Activated CD4-positive, alpha-beta T cell treated with anti-CD3 and anti-CD28 coated beads, Interleukin-2, amount 10 ng/mL, durations not matched to agents 7 days and 5 days (primary cell): ENCODE results near the gene RAB10. TPM values are rescaled to one million over a fixed set of nuclear protein-coding genes. Genes with fewer than 3 reads are reported as not detected.

Source experiments
- CTCF ChIA-PET: fragments of 350-600 bp; sonication (Branson Sonifier 250); formaldehyde crosslinking; loops from one replicate; lab custom pipeline; 2021; ENCODE audit warnings: antibody characterized with exemption; lab: Charles Lee
- POLR2A ChIA-PET: fragments of 350-600 bp; sonication (Branson Sonifier 250); formaldehyde crosslinking; loops from one replicate; lab custom pipeline; 2021; ENCODE audit warnings: antibody characterized with exemption; lab: Charles Lee
- DNase-seq: peaks from one replicate; pipeline ENCODE4 v3.0.0-alpha.2; 2020
- H3K27ac Mint-ChIP-seq: one replicate; pipeline ENCODE4 v1.8.0; 2021; ENCODE audit warnings: mild to moderate bottlenecking, moderate library complexity, mixed read lengths
- H3K27me3 Mint-ChIP-seq: one replicate; pipeline ENCODE4 v1.8.0; 2021; ENCODE audit warnings: mixed read lengths
- H3K36me3 Mint-ChIP-seq: one replicate; pipeline ENCODE4 v1.8.0; 2021; ENCODE audit warnings: low read depth, mixed read lengths
- H3K4me1 Mint-ChIP-seq: one replicate; pipeline ENCODE4 v1.8.0; 2021; ENCODE audit warnings: mixed read lengths
- H3K4me3 Mint-ChIP-seq: one replicate; pipeline ENCODE4 v1.8.0; 2021; ENCODE audit warnings: mild to moderate bottlenecking, moderate library complexity, mixed read lengths
- H3K9me3 Mint-ChIP-seq: one replicate; pipeline ENCODE4 v1.8.0; 2021; ENCODE audit warnings: mixed read lengths
- total RNA-seq, 2 experiments: library from RNA; stranded (reverse); gene quantifications; one replicate each; pipeline ENCODE4 v1.2.3, GENCODE V29; 2021

RAB10 gene
- total RNA-seq, 2 experiments from 2014 or later = 107 to 123 TPM

DNA sequence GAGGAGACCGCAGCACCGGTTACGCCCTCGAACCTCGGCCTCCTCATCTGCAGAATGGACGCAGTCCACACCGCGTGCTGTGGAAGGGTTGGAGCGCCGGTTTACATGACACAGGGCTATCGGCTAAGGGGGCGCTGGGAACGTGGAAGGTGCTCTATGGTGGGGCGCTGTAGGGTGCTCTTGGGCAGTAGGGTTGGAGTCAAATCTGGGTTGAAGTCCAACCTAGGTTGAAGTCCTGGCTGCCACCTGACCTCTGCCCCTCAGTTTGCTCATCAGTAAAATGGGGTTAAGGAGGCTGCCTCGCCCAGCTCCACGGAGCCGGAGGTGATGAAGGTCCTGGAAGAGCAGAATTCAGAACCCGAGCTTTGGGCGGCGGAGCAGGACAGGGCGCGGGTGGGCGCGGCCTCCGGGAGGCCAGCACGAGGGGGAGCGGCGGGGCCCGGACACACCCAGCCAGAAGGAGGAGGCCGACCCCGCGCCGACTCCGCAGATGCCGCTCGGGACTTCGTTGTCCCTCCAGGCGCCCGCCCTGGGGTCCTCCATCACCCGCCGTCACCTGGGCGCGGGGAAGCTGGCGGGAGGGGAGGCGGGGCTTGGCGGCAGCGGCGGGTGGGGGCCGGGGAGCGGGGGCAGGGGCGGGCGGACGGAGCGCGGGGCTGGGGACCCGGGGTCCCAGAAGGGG, 138.4 kb downstream of the RAB10 start:
- POLR2A ChIA-PET = interaction anchor here (0.5 kb wide), 1 partner anchor 263 kb away, joined by 3 read pairs; no protein-coding TSS in a partner anchor
- peaks cover 2% of the 10 kb centered on the region for H3K36me3 Mint-ChIP-seq
- H3K27ac Mint-ChIP-seq = no peak overlapping the region
- DNase-seq = no peak
- peaks cover 34% of the 10 kb centered on the region for H3K27me3 Mint-ChIP-seq
- no peaks in the 10 kb centered on the region for H3K9me3 Mint-ChIP-seq
- H3K4me3 Mint-ChIP-seq = peak overlapping the region; percentile 68
- H3K4me1 Mint-ChIP-seq = peaks cover 16% of the 10 kb centered on the region
- CTCF ChIA-PET = interaction anchor here (6.2 kb wide), 1 partner anchor 11 kb away, joined by 24 read pairs; no protein-coding TSS in a partner anchor

DNA sequence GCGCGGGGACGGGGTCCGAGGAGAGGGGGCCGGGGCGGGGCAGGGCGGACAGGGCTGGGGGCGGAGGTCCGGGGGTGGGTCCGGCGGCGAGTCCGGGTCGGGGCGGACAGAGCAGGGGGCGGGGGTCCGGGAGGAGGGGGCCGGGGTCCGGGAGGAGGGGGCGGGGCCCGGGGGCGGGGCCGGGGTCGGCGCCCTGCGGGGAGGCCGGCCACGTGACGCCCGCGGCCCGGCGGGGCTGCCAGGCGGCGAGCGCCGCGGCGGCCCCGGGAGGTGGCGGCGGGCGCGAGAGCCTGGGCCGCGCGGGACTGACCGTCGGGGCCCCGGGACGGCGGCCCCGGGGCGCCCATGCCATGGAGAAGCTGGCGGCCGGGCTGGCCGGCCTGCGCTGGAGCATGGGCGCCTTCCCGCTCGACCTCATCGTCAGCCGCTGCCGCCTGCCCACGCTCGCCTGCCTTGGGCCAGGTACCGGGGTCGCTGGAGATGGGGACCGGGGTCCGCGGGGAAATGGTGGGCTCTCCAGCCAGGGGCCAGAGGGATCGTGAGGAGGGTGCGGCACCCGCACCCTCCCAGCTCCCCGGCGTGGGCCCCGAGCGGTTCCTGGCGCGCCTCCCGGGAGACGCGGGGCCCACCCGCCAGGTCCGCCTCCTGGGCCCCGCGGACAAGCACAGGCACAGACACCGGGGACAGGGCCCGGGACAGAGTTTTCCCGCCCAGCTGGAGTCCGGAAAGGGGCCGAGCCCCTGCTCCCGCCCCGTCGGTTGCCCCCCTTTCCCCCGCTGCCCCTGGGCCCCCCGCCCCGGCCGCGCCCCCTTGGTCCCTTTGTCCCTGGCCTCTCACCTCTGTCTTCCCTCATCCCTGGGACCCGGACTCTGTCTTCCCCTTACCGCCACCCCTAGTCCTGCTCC, 139.2 kb downstream of the RAB10 start, which contains the start of gene GAREM2:
Gene GAREM2 (plus strand): TSS at position 218 of the 905 bp plus-strand sequence. CDS start 133 bp downstream, at position 351.
- ChIA-PET CTCF (interaction anchor here (6.2 kb wide), 1 partner anchor 10 kb away, joined by 24 read pairs; no protein-coding TSS in a partner anchor), POLR2A (interaction anchor here (0.5 kb wide), 1 partner anchor 263 kb away, joined by 3 read pairs; no protein-coding TSS in a partner anchor)
- DNase-seq = no peak
- Mint-ChIP-seq H3K9me3 (no peaks in the 10 kb centered on the region), H3K36me3 (peaks cover 2% of the 10 kb centered on the region), H3K4me1 (peaks cover 16% of the 10 kb centered on the region), H3K27ac (no peak within 1 kb of the TSS), H3K4me3 (peak within 1 kb of the TSS; percentile 68), H3K27me3 (peaks cover 35% of the 10 kb centered on the region)

- DNase-seq = no peak
- Mint-ChIP-seq H3K36me3 (peaks cover 2% of the 10 kb centered on the region), H3K4me1 (peaks cover 16% of the 10 kb centered on the region), H3K9me3 (no peaks in the 10 kb centered on the region), H3K4me3 (peak overlapping the region; percentile 44), H3K27me3 (peaks cover 35% of the 10 kb centered on the region), H3K27ac (no peak overlapping the region)
- CTCF ChIA-PET = interaction anchor here (1.1 to 6.2 kb wide), 3 partner anchors 10 to 13 kb away, joined by 4 to 24 read pairs (median 18); no protein-coding TSS in a partner anchor
- POLR2A ChIA-PET = no interaction called here
Observed at GRCh38 chr2:26173776-26174482, 140.0 kb downstream of the RAB10 start.

DNA sequence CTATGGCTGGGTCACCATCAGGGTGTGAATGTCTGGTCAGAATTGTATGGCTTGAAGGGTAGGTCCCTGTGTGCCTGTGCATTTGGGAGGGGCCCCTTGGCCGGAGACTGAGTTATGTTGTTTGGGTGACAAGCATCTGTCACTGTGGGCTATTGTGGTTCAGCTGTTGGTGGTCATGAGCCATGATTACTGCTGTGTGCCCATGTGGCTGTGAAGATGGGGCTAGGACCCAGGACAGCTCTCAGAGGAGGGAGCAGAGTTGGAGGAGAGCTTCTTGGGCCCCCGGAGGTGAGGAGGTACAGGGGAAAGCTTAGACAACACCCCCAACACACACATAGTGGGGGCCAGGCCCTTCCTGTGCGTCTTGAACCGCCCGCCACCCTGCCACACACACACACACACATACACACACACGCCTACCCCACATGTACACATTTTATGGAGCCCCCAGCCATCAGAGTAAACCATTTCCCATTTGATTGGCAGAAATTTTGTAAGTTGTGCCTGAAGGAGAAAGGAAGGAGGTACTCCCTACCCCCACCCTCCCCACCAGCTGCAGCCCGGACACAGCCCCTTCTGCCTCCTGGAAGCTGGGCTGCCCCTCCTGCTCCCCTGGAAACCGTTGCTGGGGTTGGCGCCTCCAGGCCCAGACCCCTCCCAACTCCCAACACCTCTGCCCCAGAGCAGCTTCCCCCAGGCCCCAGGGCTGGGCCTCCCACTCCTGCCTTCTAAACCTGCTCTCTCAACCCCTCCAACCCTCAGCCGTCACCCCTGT, 141.0 kb downstream of the RAB10 start:
- POLR2A ChIA-PET = no interaction called here
- Mint-ChIP-seq H3K9me3 (no peaks in the 10 kb centered on the region), H3K27me3 (peaks cover 36% of the 10 kb centered on the region), H3K4me3 (peak overlapping the region; percentile 44), H3K36me3 (peaks cover 2% of the 10 kb centered on the region), H3K27ac (no peak overlapping the region), H3K4me1 (peaks cover 20% of the 10 kb centered on the region)
- CTCF ChIA-PET = interaction anchor here (1.1 to 2.8 kb wide), 2 partner anchors 9 to 12 kb away, joined by 4 to 18 read pairs; no protein-coding TSS in a partner anchor
- no peak for DNase-seq

GRCh38 chr2:26175466-26176278, 141.8 kb downstream of the RAB10 start:
- Mint-ChIP-seq H3K36me3 (peaks cover 2% of the 10 kb centered on the region), H3K4me3 (no peak overlapping the region), H3K4me1 (peaks cover 20% of the 10 kb centered on the region), H3K27me3 (peaks cover 32% of the 10 kb centered on the region), H3K9me3 (no peaks in the 10 kb centered on the region), H3K27ac (no peak overlapping the region)
- no peak for DNase-seq
- CTCF ChIA-PET = interaction anchor here (0.7 to 2.8 kb wide), 3 partner anchors 8 to 259 kb away, joined by 3 to 18 read pairs (median 3); no protein-coding TSS in a partner anchor
- POLR2A ChIA-PET = no interaction called here

DNA sequence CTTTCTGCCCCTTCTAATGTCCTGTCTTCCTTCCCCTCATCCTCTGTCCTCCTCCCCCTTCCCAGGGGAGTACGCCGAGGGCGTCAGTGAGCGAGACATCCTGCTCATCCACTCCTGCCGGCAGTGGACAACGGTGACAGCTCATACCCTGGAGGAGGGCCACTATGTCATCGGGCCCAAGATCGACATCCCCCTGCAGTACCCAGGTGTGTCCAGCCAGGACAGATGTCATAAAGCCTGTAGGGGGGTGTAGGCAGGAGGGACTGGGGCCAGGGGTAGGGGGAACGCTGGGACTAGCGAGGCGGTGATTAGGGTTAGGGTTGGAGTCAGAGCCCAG, 142.4 kb downstream of the RAB10 start:
- H3K36me3 Mint-ChIP-seq = peaks cover 2% of the 10 kb centered on the region
- ChIA-PET CTCF (interaction anchor here (0.9 to 2.8 kb wide), 2 partner anchors 8 to 12 kb away, joined by 3 to 18 read pairs; no protein-coding TSS in a partner anchor), POLR2A (no interaction called here)
- no peak for DNase-seq
- peaks cover 20% of the 10 kb centered on the region for H3K4me1 Mint-ChIP-seq
- H3K27me3 Mint-ChIP-seq = peaks cover 32% of the 10 kb centered on the region
- H3K9me3 Mint-ChIP-seq = no peaks in the 10 kb centered on the region
- no peak overlapping the region for H3K4me3 Mint-ChIP-seq
- H3K27ac Mint-ChIP-seq = no peak overlapping the region

- ChIA-PET CTCF (interaction anchor here (2.8 kb wide), 1 partner anchor 7 kb away, joined by 18 read pairs; no protein-coding TSS in a partner anchor), POLR2A (no interaction called here)
- Mint-ChIP-seq H3K4me1 (peaks cover 12% of the 10 kb centered on the region), H3K27me3 (peaks cover 24% of the 10 kb centered on the region), H3K36me3 (no peaks in the 10 kb centered on the region), H3K9me3 (no peaks in the 10 kb centered on the region), H3K4me3 (no peak overlapping the region), H3K27ac (no peak overlapping the region)
- DNase-seq = no peak
Observed at GRCh38 chr2:26177122-26177521, 143.2 kb downstream of the RAB10 start.

- POLR2A ChIA-PET = no interaction called here
- Mint-ChIP-seq H3K9me3 (no peaks in the 10 kb centered on the region), H3K4me3 (no peak overlapping the region), H3K27ac (no peak overlapping the region), H3K36me3 (no peaks in the 10 kb centered on the region), H3K27me3 (peaks cover 21% of the 10 kb centered on the region), H3K4me1 (peaks cover 10% of the 10 kb centered on the region)
- CTCF ChIA-PET = interaction anchor here (0.6 kb wide), 3 partner anchors 200 to 326 kb away, joined by 3 to 7 read pairs (median 4); no protein-coding TSS in a partner anchor
- no peak for DNase-seq
Observed at GRCh38 chr2:26178246-26178645, 144.4 kb downstream of the RAB10 start.

- ChIA-PET CTCF (interaction anchor here (0.6 kb wide), 3 partner anchors 200 to 326 kb away, joined by 3 to 7 read pairs (median 4); no protein-coding TSS in a partner anchor), POLR2A (no interaction called here)
- no peaks in the 10 kb centered on the region for H3K36me3 Mint-ChIP-seq
- peak overlapping the region; percentile 71 for H3K4me3 Mint-ChIP-seq
- H3K9me3 Mint-ChIP-seq = no peaks in the 10 kb centered on the region
- DNase-seq = no peak
- peaks cover 12% of the 10 kb centered on the region for H3K4me1 Mint-ChIP-seq
- H3K27ac Mint-ChIP-seq = no peak overlapping the region
- H3K27me3 Mint-ChIP-seq = peaks cover 23% of the 10 kb centered on the region
Observed at GRCh38 chr2:26178746-26179436, 145.0 kb downstream of the RAB10 start.

DNA sequence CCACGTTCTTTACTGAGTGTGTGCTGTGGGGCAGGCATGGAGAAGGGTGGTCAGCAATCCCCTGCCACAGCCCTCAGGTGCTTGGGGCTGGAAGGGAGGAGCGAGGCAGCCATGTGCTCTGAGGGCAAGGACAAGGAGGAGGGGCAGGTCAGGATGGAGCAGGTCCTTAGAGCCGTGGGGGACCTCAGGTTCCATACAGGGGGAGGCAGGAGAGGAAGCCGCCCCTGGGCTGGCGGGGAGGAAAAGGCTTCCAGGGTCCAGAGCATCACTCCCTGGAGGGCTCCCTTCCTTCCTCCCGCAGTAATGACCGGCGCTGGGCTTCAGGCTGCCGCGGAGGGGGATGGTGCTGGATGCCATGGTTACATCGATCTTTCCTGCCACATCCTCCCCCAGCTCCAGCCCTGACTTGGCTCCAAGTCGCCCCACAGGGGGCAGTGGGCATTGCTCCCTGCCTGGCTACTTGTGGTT, 145.6 kb downstream of the RAB10 start:
- Mint-ChIP-seq H3K36me3 (no peaks in the 10 kb centered on the region), H3K27ac (no peak overlapping the region), H3K27me3 (peaks cover 20% of the 10 kb centered on the region), H3K9me3 (no peaks in the 10 kb centered on the region), H3K4me1 (peaks cover 9% of the 10 kb centered on the region), H3K4me3 (peak overlapping the region; percentile 71)
- DNase-seq = no peak
- ChIA-PET CTCF (no interaction called here), POLR2A (no interaction called here)
